ENCODE results near the gene PI16. TPM values are rescaled to one million over a fixed set of nuclear protein-coding genes. Genes with fewer than 3 reads are reported as not detected.
"Not testable (repeated sequence)": the region's sequence is repeated elsewhere in the genome, so short reads cannot be mapped to it uniquely, and the experiment has no call there.

PI16 gene
- total RNA-seq, 6 experiments from 2014 or later = not detected

DNA sequence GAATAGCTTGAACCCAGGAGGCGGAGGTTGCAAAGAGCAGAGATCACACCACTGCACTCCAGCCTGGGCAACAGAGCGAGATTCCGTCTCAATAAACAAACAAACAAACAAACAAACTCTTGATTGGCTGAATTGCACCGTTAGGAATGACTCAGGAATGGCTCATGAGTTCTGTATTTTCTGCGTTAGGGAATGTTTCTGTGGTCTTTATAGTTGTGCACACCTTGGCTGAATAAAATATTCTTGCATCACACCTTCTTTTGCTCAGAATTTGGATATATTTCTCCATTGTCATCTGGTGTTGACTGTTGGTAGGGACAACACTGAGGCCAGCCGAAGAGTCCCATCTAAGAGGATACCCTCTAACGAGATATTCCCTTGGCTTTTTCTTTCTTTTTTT lies 19.6 kb upstream of the PI16 start:
- TF ChIP-seq, protein P1, sequence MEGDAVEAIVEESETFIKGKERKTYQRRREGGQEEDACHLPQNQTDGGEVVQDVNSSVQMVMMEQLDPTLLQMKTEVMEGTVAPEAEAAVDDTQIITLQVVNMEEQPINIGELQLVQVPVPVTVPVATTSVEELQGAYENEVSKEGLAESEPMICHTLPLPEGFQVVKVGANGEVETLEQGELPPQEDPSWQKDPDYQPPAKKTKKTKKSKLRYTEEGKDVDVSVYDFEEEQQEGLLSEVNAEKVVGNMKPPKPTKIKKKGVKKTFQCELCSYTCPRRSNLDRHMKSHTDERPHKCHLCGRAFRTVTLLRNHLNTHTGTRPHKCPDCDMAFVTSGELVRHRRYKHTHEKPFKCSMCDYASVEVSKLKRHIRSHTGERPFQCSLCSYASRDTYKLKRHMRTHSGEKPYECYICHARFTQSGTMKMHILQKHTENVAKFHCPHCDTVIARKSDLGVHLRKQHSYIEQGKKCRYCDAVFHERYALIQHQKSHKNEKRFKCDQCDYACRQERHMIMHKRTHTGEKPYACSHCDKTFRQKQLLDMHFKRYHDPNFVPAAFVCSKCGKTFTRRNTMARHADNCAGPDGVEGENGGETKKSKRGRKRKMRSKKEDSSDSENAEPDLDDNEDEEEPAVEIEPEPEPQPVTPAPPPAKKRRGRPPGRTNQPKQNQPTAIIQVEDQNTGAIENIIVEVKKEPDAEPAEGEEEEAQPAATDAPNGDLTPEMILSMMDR (IDR thresholded peaks at IDR 0.05) = no peak
- H3K27me3 Mint-ChIP-seq (ENCODE audit: insufficient read depth) = no peaks in the 10 kb centered on the region; the same call in 1 of the 2 replicates
- H3K4me3 Mint-ChIP-seq = no peak overlapping the region
- H3K27ac Mint-ChIP-seq = no peak overlapping the region
- H3K4me1 Mint-ChIP-seq (ENCODE audit: low read depth) = peaks cover 89% of the 10 kb centered on the region
- H3K36me3 Mint-ChIP-seq (ENCODE audit: low read depth) = peaks cover 5% of the 10 kb centered on the region
- DNase-seq = no peak
- H3K9me3 Mint-ChIP-seq = no peaks in the 10 kb centered on the region

DNA sequence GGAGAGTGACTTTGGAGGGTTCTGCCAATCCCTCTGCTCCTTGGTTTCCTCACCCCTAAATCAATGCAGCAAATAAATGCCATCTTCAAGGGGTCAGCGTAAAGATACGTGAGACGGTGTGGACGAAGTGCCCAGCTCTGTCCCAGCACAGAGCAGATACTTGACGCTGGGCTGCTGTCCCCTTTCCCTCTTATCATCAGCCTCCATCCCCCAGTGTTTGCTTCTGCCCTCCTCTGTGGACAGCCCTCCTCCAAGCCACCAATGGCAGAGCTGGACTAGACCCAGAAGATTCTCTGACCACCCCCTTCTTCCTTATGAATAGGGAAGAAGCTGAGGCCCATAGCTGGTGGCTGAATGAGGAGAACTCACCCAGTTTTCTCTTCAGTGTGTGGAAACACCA lies 17.7 kb upstream of the PI16 start:
- Mint-ChIP-seq H3K9me3 (no peaks in the 10 kb centered on the region), H3K27ac (peak overlapping the region; percentile 14), H3K27me3 (ENCODE audit: insufficient read depth) (no peaks in the 10 kb centered on the region; the same call in 1 of the 2 replicates), H3K4me3 (no peak overlapping the region), H3K36me3 (ENCODE audit: low read depth) (peaks cover 5% of the 10 kb centered on the region), H3K4me1 (ENCODE audit: low read depth) (peaks cover 74% of the 10 kb centered on the region)
- DNase-seq = no peak
- TF ChIP-seq, protein P1 (IDR thresholded peaks at IDR 0.05) = no peak

DNA sequence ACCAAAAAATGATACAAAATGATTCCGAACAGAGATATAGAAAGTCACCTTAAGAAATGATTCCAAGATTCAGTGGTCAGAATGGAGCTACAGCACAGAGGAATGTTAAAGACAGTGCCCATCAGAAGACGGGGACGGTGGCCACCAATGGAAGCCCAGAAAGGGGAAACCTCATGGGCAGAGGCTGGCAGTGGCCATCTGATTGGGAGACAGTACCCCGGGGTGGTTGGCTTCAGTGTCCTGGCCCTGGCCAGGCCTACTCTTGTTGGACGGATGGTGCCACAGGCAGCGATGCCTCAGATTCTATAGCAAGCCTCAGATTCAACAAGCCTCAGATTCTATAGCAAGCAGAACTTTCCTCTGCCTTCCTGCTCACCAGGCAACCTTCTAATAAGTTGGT lies 16.6 kb upstream of the PI16 start:
- H3K36me3 Mint-ChIP-seq (ENCODE audit: low read depth) = peaks cover 2% of the 10 kb centered on the region
- TF ChIP-seq, protein P1 (IDR thresholded peaks at IDR 0.05) = no peak
- peak overlapping the region; percentile 60 for H3K27ac Mint-ChIP-seq
- no peaks in the 10 kb centered on the region; the same call in 1 of the 2 replicates for H3K27me3 Mint-ChIP-seq (ENCODE audit: insufficient read depth)
- no peak for DNase-seq
- no peaks in the 10 kb centered on the region for H3K9me3 Mint-ChIP-seq
- H3K4me3 Mint-ChIP-seq = no peak overlapping the region
- H3K4me1 Mint-ChIP-seq (ENCODE audit: low read depth) = peaks cover 70% of the 10 kb centered on the region

DNA sequence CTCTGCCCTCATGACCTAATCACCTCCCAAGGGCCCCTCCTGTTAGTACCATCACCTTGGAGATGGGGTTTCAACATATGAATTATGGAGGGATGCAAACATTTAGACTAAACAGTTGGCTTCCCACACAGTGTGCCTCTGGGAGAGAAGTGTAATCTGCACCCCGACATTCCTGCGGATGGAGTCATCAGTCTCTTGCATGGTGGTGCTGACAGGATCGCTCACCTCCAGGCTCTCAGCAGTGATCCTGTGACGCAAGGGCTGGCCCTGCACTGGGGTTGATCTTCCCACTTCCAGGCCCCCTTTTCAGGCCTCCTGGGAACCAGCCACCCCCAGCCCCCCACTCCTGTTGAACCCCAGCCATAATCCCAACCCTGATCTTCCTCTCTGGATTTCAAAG lies 16.0 kb upstream of the PI16 start:
- peaks cover 64% of the 10 kb centered on the region for H3K4me1 Mint-ChIP-seq (ENCODE audit: low read depth)
- TF ChIP-seq, protein P1 (IDR thresholded peaks at IDR 0.05) = no peak
- DNase-seq = peak; percentile 74
- no peaks in the 10 kb centered on the region for H3K36me3 Mint-ChIP-seq (ENCODE audit: low read depth)
- peaks cover 1% of the 10 kb centered on the region for H3K27me3 Mint-ChIP-seq (ENCODE audit: insufficient read depth)
- H3K9me3 Mint-ChIP-seq = no peaks in the 10 kb centered on the region
- H3K4me3 Mint-ChIP-seq = peak overlapping the region; percentile 22; the same call in 1 of the 2 replicates
- H3K27ac Mint-ChIP-seq = peak overlapping the region; percentile 60

DNA sequence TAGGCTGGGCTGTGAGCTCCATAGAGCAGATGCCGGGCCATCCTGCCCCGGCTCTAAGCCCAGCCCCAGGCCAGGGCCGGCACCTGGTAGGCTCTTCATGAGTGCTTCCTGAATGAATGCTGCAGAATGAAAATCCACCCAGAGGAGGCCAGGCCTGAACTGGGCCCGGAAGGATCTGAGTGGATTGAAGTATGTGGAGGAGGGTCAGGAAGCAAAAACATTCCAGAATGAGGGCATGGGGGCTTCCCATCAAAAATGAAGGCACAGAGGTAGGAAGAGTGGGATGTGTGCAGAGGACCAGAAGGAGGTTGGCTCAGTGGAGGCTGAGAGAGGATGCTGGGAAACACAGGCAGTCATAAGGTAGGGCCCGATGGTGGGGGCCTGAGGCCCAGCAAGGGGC lies 15.5 kb upstream of the PI16 start:
- not testable (repeated sequence) for DNase-seq; H3K9me3 Mint-ChIP-seq; H3K36me3 Mint-ChIP-seq (ENCODE audit: low read depth); H3K4me3 Mint-ChIP-seq; H3K27me3 Mint-ChIP-seq (ENCODE audit: insufficient read depth)
- peaks cover 59% of the 10 kb centered on the region for H3K4me1 Mint-ChIP-seq (ENCODE audit: low read depth)
- H3K27ac Mint-ChIP-seq = peak overlapping the region; percentile 60

DNA sequence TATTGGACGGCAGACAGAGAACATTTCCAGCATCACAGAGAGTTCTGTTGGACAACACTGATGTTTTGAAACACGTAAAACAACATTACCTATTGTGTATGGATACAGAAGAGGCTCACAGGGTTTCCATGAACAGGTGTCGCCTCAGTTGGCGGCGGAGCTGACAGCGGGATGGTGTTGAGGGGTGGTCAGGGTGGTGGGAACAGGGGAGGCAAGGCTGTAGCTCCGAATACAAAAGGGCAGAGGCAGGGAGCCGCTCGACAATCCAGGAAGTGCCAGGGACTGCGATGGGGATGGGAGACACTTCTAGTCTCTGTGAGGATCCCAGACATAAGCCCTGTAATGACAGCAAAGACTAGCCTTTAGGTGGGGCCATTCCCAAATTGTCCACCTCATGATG lies 14.5 kb upstream of the PI16 start:
- Mint-ChIP-seq H3K27me3 (ENCODE audit: insufficient read depth) (peaks cover 1% of the 10 kb centered on the region), H3K27ac (no peak overlapping the region), H3K4me3 (no peak overlapping the region), H3K4me1 (ENCODE audit: low read depth) (peaks cover 55% of the 10 kb centered on the region), H3K9me3 (no peaks in the 10 kb centered on the region), H3K36me3 (ENCODE audit: low read depth) (no peaks in the 10 kb centered on the region)
- DNase-seq = no peak
- TF ChIP-seq, protein P1 (IDR thresholded peaks at IDR 0.05) = no peak

DNA sequence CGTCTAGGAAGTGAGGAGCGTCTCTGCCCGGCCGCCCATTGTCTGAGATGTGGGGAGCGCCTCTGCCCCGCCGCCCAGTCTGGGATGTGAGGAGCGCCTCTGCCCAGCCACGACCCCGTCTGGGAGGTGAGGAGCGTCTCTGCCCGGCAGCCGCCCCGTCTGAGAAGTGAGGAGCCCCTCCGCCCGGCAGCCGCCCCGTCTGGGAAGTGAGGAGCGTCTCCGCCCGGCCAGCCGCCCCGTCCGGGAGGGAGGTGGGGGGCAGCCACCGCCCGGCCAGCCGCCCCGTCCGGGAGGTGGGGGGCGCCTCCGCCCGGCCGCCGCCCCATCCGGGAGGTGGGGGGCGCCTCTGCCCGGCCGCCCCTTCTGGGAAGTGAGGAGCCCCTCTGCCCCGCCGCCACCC lies 13.0 kb upstream of the PI16 start:
- H3K36me3 Mint-ChIP-seq (ENCODE audit: low read depth); DNase-seq; H3K9me3 Mint-ChIP-seq; H3K4me3 Mint-ChIP-seq; H3K27ac Mint-ChIP-seq; H3K27me3 Mint-ChIP-seq (ENCODE audit: insufficient read depth): not testable (repeated sequence)
- H3K4me1 Mint-ChIP-seq (ENCODE audit: low read depth) = peaks cover 40% of the 10 kb centered on the region

DNA sequence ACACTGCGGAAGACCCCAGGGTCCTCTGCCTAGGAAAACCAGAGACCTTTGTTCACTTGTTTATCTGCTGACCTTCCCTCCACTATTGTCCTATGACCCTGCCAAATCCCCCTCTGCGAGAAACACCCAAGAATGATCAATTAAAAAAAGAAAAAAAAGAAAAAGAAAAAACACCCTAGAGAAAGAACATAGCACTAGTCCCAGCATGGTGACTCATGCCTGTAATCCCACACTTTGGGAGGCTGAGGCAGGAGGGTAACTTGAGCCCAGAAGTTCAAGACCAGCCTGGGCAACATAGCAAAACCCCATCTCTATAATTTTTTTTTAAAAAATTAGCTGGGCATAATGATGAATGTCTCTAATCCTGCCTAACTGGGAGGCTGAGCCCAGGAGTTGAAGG lies 12.2 kb upstream of the PI16 start:
- H3K9me3 Mint-ChIP-seq; H3K27ac Mint-ChIP-seq; H3K36me3 Mint-ChIP-seq (ENCODE audit: low read depth); H3K4me3 Mint-ChIP-seq; DNase-seq; H3K27me3 Mint-ChIP-seq (ENCODE audit: insufficient read depth): not testable (repeated sequence)
- H3K4me1 Mint-ChIP-seq (ENCODE audit: low read depth) = peaks cover 32% of the 10 kb centered on the region

Data from HFFc6 (cell line).